Upper lobe of left lung (tissue), 6 donors: Measurements from ENCODE around the gene KLHDC10. TPM values are rescaled to one million over a fixed set of nuclear protein-coding genes. Genes with fewer than 3 reads are reported as not detected.

Experiments
- ATAC-seq, 2 donors: fragments of 200-7000 bp; cut with Tn5 transposase; one replicate each; pipeline ENCODE4 v1.9.1; 2022; ENCODE audit warnings: mild to moderate bottlenecking in 2 of 2, moderate library complexity in 2 of 2; ENCODE audit not compliant: low FRiP score in 2 of 2
- DNase-seq, 2 donors: peaks; one replicate each; pipeline ENCODE4 v3.0.0-alpha.2; 2019 to 2020
- H3K27ac ChIP-seq, 4 donors: fragments of 200-600 bp; sonication (generic); one replicate each; pipeline ENCODE4 v1.5.1; 2016 to 2019
- H3K27me3 ChIP-seq, 4 donors: fragments of 200-600 bp; sonication (generic); one replicate each; pipeline ENCODE4 v1.5.1; 2017 to 2019
- H3K36me3 ChIP-seq, 4 donors: fragments of 200-600 bp; sonication (generic); one replicate each; pipeline ENCODE4 v1.5.1; 2016 to 2019
- H3K4me1 ChIP-seq, 4 donors: fragments of 200-600 bp; sonication (generic); one replicate each; pipeline ENCODE4 v1.5.1; 2018 to 2019
- H3K4me3 ChIP-seq, 4 donors: fragments of 200-600 bp; sonication (generic); one replicate each; pipeline ENCODE4 v1.5.1; 2017 to 2019; ENCODE audit warnings: mild to moderate bottlenecking in 2 of 4, moderate library complexity in 1 of 4
- H3K9me3 ChIP-seq, 4 donors: fragments of 200-600 bp; sonication (generic); one replicate each; pipeline ENCODE4 v1.5.1; 2018 to 2019
- CTCF ChIP-seq, 6 experiments: fragments of 450-650 bp in 4 of 6; fragments of 200-600 bp in 2 of 6; sonication (generic) in 2 of 6; IDR thresholded peaks; one replicate each; pipeline ENCODE4 v1.5.1; 2016 to 2019; ENCODE audit warnings: antibody characterized with exemption in 6 of 6
- EP300 ChIP-seq, 4 donors: sonication (generic); formaldehyde crosslinking; IDR thresholded peaks; one replicate each; pipeline ENCODE4 v1.5.1; 2017; ENCODE audit warnings: antibody characterized with exemption in 4 of 4, control low read depth in 2 of 4
- POLR2A ChIP-seq, 4 donors: fragments of 450-650 bp; IDR thresholded peaks; one replicate each; pipeline ENCODE4 v1.5.1; 2016 to 2017; ENCODE audit warnings: antibody characterized with exemption in 4 of 4, mild to moderate bottlenecking in 2 of 4
- POLR2AphosphoS5 ChIP-seq, 2 donors: sonication (generic); formaldehyde crosslinking; IDR thresholded peaks; one replicate each; pipeline ENCODE4 v1.5.1; 2017; ENCODE audit warnings: antibody characterized with exemption in 2 of 2
- WGBS, 2 donors: methylation state at CpG; one replicate each; pipeline ENCODE4 v1.1.5; 2017 to 2018; 5-methylcytosine and 5-hydroxymethylcytosine counted together
- total RNA-seq, 6 donors: library from RNA; depleted of rRNA in 4 of 6; stranded (reverse); fragments of >200 nt in 4 of 6; gene quantifications; one replicate each; pipeline versions ENCODE4 v1.1.0 to v1.2.1, GENCODE V29; 2016 to 2021
- donor health status: DM: no; HTN: no; CAD: no; lungs with moderate emphysema.
- donor health status: DM: no; HTN: yes; CAD: no; lungs with severe emphysema.

Gene KLHDC10
- total RNA-seq, 6 donors from 2014 or later: 8.8 to 33.9 (median 25.3) TPM

GRCh38 chr7:130154501-130155317, 84.4 kb downstream of the KLHDC10 start:
- Histone ChIP-seq H3K27ac (peak overlapping the region in 2 of 4 donors; percentile 49 to 75), H3K4me1 (peaks cover 0 to 16% (median 10%) of the 10 kb centered on the region in 4 donors), H3K36me3 (peaks cover 0 to 7% (median 0%) of the 10 kb centered on the region in 4 donors), H3K27me3 (no peaks in the 10 kb centered on the region), H3K9me3 (peaks cover 0 to 6% (median 2%) of the 10 kb centered on the region in 4 donors), H3K4me3 (no peak overlapping the region)
- DNase-seq (peak in 1 of 2 donors; percentile 83), ATAC-seq (peak in 1 of 2 donors; percentile 14)
- 81 to 82% methylated on average over 22 of the region's 31 CpGs for WGBS, 2 donors
- TF ChIP-seq POLR2A (IDR thresholded peaks at IDR 0.05): no peak

- H3K27me3 ChIP-seq: no peaks in the 10 kb centered on the region
- peaks cover 0 to 20% (median 3%) of the 10 kb centered on the region in 4 donors for H3K36me3 ChIP-seq
- H3K27ac ChIP-seq: no peak overlapping the region
- no peak for DNase-seq
- H3K9me3 ChIP-seq: peaks cover 0 to 6% (median 2%) of the 10 kb centered on the region in 4 donors
- no peak for TF ChIP-seq POLR2A (IDR thresholded peaks at IDR 0.05)
- H3K4me3 ChIP-seq: no peak overlapping the region
- no peak for ATAC-seq
- peaks cover 0 to 12% (median 7%) of the 10 kb centered on the region in 4 donors for H3K4me1 ChIP-seq
- 97 to 98% methylated on average over 7 of the region's 7 CpGs for WGBS, 2 donors
Observed at GRCh38 chr7:130156140-130156539, 85.8 kb downstream of the KLHDC10 start.

GRCh38 chr7:130157700-130158099, 87.4 kb downstream of the KLHDC10 start:
- TF ChIP-seq EP300 (IDR thresholded peaks at IDR 0.05) (no peak), CTCF (IDR thresholded peaks at IDR 0.05) (no peak)

DNA sequence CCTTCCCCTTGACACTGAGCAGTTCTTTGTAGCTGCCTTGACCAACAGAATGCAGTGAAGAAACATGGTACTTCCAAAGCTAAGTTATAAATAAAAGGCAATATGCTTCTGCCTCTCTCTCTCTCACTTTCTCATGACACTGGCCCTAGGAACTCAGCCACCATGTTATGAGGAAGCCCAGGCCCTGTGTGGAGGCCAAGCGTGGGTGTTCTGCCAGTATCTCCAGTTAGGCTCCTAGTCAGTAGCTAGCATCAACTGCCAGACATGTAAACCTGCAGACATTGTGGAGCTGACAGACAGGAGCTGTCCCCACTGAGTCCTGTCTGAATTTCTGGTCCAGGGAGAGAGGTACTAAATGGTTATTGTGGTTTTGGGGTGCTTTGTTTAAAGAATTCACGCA, 89.7 kb downstream of the KLHDC10 start:
- H3K27me3 ChIP-seq: no peaks in the 10 kb centered on the region
- TF ChIP-seq CTCF (IDR thresholded peaks at IDR 0.05): no peak
- no peak for TF ChIP-seq POLR2AphosphoS5 (IDR thresholded peaks at IDR 0.05)
- no peak for TF ChIP-seq EP300 (IDR thresholded peaks at IDR 0.05)
- no peak for TF ChIP-seq POLR2A (IDR thresholded peaks at IDR 0.05)
- peaks cover 0 to under 1% (median 0%) of the 10 kb centered on the region in 4 donors for H3K4me1 ChIP-seq
- H3K9me3 ChIP-seq: peaks cover 0 to 6% (median 2%) of the 10 kb centered on the region in 4 donors
- H3K4me3 ChIP-seq: no peak overlapping the region
- whole genome bisulfite sequencing, 2 donors: 100% methylated on average over 2 of the region's 2 CpGs
- no peak for DNase-seq
- peaks cover 0 to 45% (median 25%) of the 10 kb centered on the region in 4 donors for H3K36me3 ChIP-seq
- no peak for ATAC-seq
- no peak overlapping the region for H3K27ac ChIP-seq

More at GRCh38 chr7:130157700-130158099, 87.4 kb downstream of the KLHDC10 start:
- ATAC-seq: no peak
- Histone ChIP-seq H3K27me3 (no peaks in the 10 kb centered on the region), H3K9me3 (peaks cover 0 to 6% (median 2%) of the 10 kb centered on the region in 4 donors), H3K4me3 (no peak overlapping the region), H3K36me3 (peaks cover 0 to 36% (median 17%) of the 10 kb centered on the region in 4 donors), H3K4me1 (peaks cover 0 to 12% (median 7%) of the 10 kb centered on the region in 4 donors), H3K27ac (no peak overlapping the region)
- DNase-seq: no peak
- WGBS, 2 donors: 90 to 95% methylated on average over 7 of the region's 7 CpGs

DNA sequence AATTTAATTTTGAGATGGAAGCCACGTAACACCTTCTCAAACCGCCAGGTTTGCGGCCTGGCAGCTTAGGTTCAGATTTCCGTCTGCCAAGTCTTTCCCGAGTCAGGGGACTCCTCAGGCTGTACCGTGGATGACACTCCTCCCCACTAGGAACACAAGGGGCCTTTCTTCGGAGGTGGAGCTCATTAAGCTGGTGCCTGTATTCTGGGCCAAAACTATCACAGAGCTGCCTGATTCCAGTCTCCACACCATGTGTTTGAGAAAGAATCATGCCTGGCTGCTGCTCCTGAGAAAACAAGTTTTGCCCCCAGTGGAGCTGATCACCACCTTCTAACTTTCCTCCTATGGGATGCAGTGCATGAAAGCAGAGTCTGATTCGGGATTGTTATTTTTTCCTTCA, 90.1 kb downstream of the KLHDC10 start:
- WGBS, 2 donors: 94 to 98% methylated on average over 4 to 8 of the region's 8 CpGs
- Histone ChIP-seq H3K4me1 (no peaks in the 10 kb centered on the region), H3K9me3 (peaks cover 0 to 6% (median 2%) of the 10 kb centered on the region in 4 donors), H3K36me3 (peaks cover 0 to 48% (median 25%) of the 10 kb centered on the region in 4 donors), H3K4me3 (no peak overlapping the region), H3K27me3 (no peaks in the 10 kb centered on the region), H3K27ac (no peak overlapping the region)
- DNase-seq (no peak), ATAC-seq (no peak)
- TF ChIP-seq EP300 (IDR thresholded peaks at IDR 0.05): no peak
- TF ChIP-seq POLR2A (IDR thresholded peaks at IDR 0.05): no peak
- no peak for TF ChIP-seq CTCF (IDR thresholded peaks at IDR 0.05)
- no peak for TF ChIP-seq POLR2AphosphoS5 (IDR thresholded peaks at IDR 0.05)
